Omental fat pad (tissue), 4 donors: ENCODE data around the gene PCNX1. TPM values are rescaled to one million over a fixed set of nuclear protein-coding genes. Genes with fewer than 3 reads are reported as not detected.

Experiments
- ATAC-seq: fragments of 150-250 bp; one replicate; pipeline ENCODE4 v1.9.1; 2016; ENCODE audit warnings: mild to moderate bottlenecking, moderate library complexity; ENCODE audit not compliant: low FRiP score
- DNase-seq: peaks from one replicate; pipeline ENCODE4 v3.0.0-alpha.2; 2019; ENCODE audit warnings: low spot score
- total RNA-seq, 4 donors: library from RNA; depleted of rRNA; stranded (reverse); fragments of >200 nt; gene quantifications; one replicate each; pipeline ENCODE4 v1.1.0, GENCODE V29; 2016
- TF ChIP-seq, protein P1 (sequence below), 3 donors: fragments of 450-650 bp; IDR thresholded peaks; one replicate each; pipeline ENCODE4 v1.5.1; 2016 to 2017; ENCODE audit warnings: antibody characterized with exemption in 3 of 3, mild to moderate bottlenecking in 3 of 3, moderate library complexity in 2 of 3

The PCNX1 gene
- total RNA-seq, 4 donors from 2014 or later, result 56.9 to 98.1 (median 83.3) TPM

DNA sequence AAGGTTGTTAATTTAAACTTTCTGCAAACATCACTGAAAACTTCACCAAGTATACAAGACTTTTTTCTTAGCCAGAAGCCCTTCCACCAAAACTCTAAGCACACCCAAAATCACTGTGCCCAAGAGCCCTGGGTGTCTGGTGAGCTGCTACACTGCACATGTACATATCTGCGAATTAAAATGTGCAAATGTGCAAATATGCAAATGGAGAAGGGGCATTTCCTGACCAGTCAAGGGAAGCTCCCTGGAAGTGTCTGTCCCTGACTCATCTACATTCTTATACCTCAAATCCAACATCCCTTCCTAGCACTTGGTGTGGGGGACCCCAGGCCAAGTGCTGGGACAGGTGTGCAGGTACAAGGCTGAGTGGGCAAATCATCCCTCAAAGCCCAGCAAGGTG is 123.7 kb downstream of the PCNX1 start:
- DNase-seq, result no peak
- no peak for ATAC-seq
- TF ChIP-seq, protein P1, sequence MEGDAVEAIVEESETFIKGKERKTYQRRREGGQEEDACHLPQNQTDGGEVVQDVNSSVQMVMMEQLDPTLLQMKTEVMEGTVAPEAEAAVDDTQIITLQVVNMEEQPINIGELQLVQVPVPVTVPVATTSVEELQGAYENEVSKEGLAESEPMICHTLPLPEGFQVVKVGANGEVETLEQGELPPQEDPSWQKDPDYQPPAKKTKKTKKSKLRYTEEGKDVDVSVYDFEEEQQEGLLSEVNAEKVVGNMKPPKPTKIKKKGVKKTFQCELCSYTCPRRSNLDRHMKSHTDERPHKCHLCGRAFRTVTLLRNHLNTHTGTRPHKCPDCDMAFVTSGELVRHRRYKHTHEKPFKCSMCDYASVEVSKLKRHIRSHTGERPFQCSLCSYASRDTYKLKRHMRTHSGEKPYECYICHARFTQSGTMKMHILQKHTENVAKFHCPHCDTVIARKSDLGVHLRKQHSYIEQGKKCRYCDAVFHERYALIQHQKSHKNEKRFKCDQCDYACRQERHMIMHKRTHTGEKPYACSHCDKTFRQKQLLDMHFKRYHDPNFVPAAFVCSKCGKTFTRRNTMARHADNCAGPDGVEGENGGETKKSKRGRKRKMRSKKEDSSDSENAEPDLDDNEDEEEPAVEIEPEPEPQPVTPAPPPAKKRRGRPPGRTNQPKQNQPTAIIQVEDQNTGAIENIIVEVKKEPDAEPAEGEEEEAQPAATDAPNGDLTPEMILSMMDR (IDR thresholded peaks at IDR 0.05), result no peak

DNA sequence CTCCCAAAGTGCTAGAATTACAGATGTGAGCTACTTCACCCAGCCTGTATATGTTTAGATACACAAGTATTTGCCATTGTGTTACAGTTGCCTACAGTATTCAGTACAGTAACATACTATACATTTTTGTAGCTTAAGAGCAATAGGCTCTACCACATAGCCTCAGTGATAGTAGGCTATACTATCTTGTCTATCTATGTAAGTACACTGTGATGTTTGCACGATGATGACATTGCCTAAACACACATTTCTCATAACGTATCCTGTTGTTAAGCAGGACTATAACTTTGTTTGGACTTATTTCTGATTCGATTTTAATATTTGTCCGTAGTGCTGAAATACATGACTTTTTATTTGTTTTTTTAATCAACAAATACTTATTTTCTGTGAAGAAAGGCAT is 129.2 kb downstream of the PCNX1 start:
- TF ChIP-seq, protein P1 (IDR thresholded peaks at IDR 0.05), result no peak
- DNase-seq, result no peak
- no peak for ATAC-seq

DNA sequence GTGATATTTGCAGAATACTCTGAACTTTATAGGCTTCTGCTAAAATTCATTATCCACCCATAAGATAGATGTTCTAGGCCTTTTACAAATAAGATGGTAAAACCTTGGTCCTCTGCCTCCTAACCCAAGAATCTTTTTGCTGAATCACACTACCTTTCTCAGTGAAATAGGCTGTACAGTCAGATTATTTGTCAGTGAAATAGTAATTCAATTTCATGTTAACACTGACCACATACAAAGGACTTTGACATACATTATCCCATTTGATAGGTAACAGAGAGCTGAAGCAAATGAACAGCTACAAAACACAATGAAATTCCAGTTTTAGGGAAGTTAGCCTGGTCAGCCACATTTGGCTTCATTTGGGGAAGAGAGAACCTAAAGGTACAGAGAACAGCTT is 141.1 kb downstream of the PCNX1 start:
- TF ChIP-seq, protein P1 (IDR thresholded peaks at IDR 0.05), result no peak
- DNase-seq (no peak), ATAC-seq (no peak)

DNA sequence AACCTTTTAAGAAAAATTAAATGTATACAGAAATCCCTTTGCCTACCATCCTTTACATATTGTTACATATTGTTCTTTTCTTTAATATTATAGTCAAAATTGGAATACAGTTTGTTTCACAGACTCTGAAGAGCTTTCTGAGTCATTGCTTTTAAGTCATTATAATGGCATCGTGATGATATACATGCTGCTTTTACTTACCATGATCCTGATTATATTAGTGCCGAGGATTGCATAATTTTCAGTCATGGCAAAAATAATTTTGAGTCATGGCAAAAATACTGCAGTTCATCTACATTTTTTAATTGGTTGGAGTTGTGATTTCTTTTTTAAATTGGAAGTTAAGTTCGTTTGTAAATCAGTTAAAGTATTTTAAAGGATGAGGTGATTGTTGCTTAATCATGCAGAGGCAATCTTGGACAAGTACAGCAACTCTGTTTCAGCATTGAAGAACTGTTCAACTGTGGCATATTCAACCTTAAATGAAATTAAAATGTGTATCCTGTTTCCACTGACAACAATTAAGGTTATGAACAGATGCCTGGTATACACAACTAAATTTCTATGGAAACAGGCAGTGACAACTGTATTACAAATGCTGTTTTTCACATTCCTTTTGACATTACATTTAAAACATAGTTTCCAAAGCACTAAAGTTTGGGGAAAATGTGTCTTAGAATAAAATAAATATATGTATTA is 142.3 kb downstream of the PCNX1 start:
- TF ChIP-seq, protein P1 (IDR thresholded peaks at IDR 0.05), result no peak
- no peak for ATAC-seq

DNA sequence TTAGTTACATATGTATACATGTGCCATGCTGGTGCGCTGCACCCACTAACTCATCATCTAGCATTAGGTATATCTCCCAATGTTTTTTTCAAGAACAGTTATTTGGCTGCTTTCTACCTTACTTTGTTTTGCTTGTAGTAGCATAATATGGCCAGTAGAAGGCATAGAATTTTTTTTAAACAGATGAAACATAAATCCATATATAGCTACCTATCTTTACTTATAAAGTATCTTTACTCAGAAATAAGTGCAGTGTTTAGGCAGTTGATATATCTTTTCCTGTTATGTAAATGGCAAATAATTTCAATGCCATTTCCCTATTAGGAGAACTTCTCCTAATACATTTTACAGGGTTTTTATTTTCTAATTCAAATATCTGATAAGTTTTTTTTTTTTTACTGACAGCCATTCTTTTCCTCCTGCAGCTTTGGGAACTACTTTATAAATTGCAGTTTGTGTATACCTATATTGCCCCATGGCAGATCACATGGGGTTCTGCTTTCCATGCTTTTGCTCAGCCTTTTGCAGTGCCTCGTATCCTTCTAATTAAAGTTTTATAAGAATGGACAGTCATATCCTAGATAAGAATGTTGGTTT is 143.1 kb downstream of the PCNX1 start:
- DNase-seq (no peak), ATAC-seq (no peak)
- TF ChIP-seq, protein P1 (IDR thresholded peaks at IDR 0.05), result no peak

More for the DNA sequence above, 142.3 kb downstream of the PCNX1 start:
- DNase-seq, result no peak

DNA sequence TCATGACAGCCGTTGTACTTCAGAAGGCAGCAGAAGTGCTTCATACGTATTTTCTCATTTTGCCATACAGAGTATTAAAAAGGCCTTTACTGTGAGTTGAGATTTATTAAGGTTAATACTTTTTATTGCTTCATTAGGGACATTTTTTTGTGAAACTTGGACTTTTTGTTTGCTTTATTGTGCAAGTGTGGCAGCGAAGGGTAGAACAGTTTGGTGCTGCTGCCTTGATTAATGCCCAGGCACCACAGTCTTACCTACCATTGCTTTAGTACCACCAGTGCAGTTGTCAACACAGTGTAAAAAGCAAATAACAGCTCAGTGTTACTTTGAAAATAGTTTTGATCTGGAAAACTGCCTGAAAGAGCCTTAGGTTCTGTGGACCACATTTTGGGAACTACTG is 147.4 kb downstream of the PCNX1 start:
- DNase-seq, result no peak
- TF ChIP-seq, protein P1 (IDR thresholded peaks at IDR 0.05), result no peak
- ATAC-seq, result no peak

DNA sequence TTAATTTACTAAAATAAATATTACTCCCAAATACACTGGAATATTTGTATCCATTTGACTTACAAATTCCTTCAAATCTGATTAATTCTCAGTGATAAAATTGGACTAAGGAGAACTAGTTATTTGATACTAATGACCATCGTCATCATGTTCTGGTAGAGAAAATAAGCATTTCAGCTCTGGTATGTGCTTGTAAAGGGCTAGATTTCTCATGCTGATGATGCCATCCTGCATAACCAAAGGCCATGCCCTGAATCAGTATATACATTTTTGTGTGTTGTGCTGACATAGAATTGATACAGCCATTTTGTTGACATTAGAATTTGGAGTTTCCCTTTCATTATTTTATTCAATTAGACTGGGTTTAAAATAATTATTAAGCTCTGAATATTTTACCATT is 148.9 kb downstream of the PCNX1 start:
- TF ChIP-seq, protein P1 (IDR thresholded peaks at IDR 0.05), result no peak
- no peak for DNase-seq
- ATAC-seq, result no peak
